Activated T-helper 9 cell treated with anti-CD3 and anti-CD28 coated beads, Interleukin-2, amount 50 U/mL, for 16 hours (primary cell): ENCODE measurements around the gene CUX1.

Source experiments
- DNase-seq: peaks from one replicate; pipeline ENCODE4 v3.0.0-alpha.2; 2020; ENCODE audit warnings: low read depth

Gene CUX1

GRCh38 chr7:101937717-101938514 is 120.5 kb downstream of the CUX1 start:
- DNase-seq: no peak

- DNase-seq: no peak
Observed at GRCh38 chr7:101939136-101939695, 121.8 kb downstream of the CUX1 start.

- DNase-seq: no peak
Observed at GRCh38 chr7:101940151-101940550, 122.7 kb downstream of the CUX1 start.

GRCh38 chr7:101940830-101941229 is 123.4 kb downstream of the CUX1 start:
- DNase-seq: no peak

- no peak for DNase-seq
Observed at GRCh38 chr7:101941481-101942383, 124.3 kb downstream of the CUX1 start.

GRCh38 chr7:101942603-101943210 is 125.3 kb downstream of the CUX1 start:
- DNase-seq: no peak

- no peak for DNase-seq
Observed at GRCh38 chr7:101943306-101943705, 125.9 kb downstream of the CUX1 start.

GRCh38 chr7:101943889-101944600 is 126.6 kb downstream of the CUX1 start:
- no peak for DNase-seq

GRCh38 chr7:101944611-101945010 is 127.2 kb downstream of the CUX1 start:
- no peak for DNase-seq

GRCh38 chr7:101945034-101945758 is 127.8 kb downstream of the CUX1 start:
- DNase-seq: no peak

- DNase-seq: no peak
Observed at GRCh38 chr7:101947899-101948298, 130.5 kb downstream of the CUX1 start.

- no peak for DNase-seq
Observed at GRCh38 chr7:101948650-101949049, 131.2 kb downstream of the CUX1 start.

GRCh38 chr7:101950450-101951119 is 133.2 kb downstream of the CUX1 start:
- no peak for DNase-seq

GRCh38 chr7:101951757-101952156 is 134.3 kb downstream of the CUX1 start:
- no peak for DNase-seq

GRCh38 chr7:101952355-101953247 is 135.2 kb downstream of the CUX1 start:
- no peak for DNase-seq

GRCh38 chr7:101953248-101953819 is 135.9 kb downstream of the CUX1 start:
- DNase-seq: no peak

GRCh38 chr7:101954499-101954898 is 137.1 kb downstream of the CUX1 start:
- no peak for DNase-seq

- DNase-seq: no peak
Observed at GRCh38 chr7:101956130-101956529, 138.7 kb downstream of the CUX1 start.
